Esophagus muscularis mucosa (tissue), 3 donors: ENCODE data around the gene C22orf23.

ENCODE experiments used
- CTCF ChIP-seq, 3 experiments: fragments of 200-600 bp in 2 of 3; fragments of 450-650 bp in 1 of 3; sonication (generic) in 2 of 3; IDR thresholded peaks; one replicate each; pipeline ENCODE4 v1.5.1; 2017 to 2019; ENCODE audit warnings: antibody characterized with exemption in 3 of 3, mild to moderate bottlenecking in 2 of 3, moderate library complexity in 1 of 3
- POLR2A ChIP-seq: fragments of 450-650 bp; IDR thresholded peaks from one replicate; pipeline ENCODE4 v1.6.1; 2017; ENCODE audit warnings: antibody characterized with exemption, moderate library complexity, mild to moderate bottlenecking, low read depth
- POLR2AphosphoS5 ChIP-seq, 2 donors: sonication (generic); formaldehyde crosslinking; IDR thresholded peaks; one replicate each; pipeline ENCODE4 v1.6.1; 2017; ENCODE audit warnings: antibody characterized with exemption in 2 of 2

DNA sequence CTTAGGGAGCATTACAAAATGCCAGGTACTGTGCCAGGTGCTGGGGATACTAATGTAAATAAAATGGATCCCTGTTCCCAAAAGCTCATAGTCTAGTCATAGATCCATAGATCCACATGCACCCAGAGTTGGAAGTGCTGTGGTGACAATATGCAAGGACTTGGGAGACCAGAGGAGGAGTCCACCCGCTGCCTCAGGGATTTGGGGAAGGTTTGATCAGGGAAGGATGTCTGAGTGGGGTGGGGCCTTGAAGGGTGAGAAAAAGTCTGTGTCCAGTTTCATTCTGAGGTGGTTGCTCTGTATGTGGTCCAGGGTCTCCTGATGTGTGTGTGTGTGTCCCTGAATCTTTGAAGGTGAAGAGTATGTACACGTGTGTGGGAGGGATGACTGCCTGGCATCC, 21.8 kb upstream of the C22orf23 start:
- TF ChIP-seq CTCF (IDR thresholded peaks at IDR 0.05), result no peak
- TF ChIP-seq POLR2A, result no peak
- TF ChIP-seq POLR2AphosphoS5 (IDR thresholded peaks at IDR 0.05), result no peak
